ENCODE measurements around the gene TRPM4.

GRCh38 chr19:49165111-49165750 lies 7.6 kb downstream of the TRPM4 start:
- TF ChIP-seq CTCF (IDR thresholded peaks at IDR 0.05), result no peak
- no peak for TF ChIP-seq POLR2A (IDR thresholded peaks at IDR 0.05)
